Measurements from ENCODE around the gene POLR3B.

GRCh38 chr12:106511365-106511764 is 153.8 kb downstream of the POLR3B start:
- TF ChIP-seq CTCF (conservative IDR thresholded peaks at IDR 0.05 in 1 of 2, IDR thresholded peaks at IDR 0.05 in 1 of 2; ENCODE audit: low read depth in 1 of 2, low read length in 2 of 2) (no peak), EZH2 (IDR thresholded peaks at IDR 0.05; ENCODE audit: low read length, missing control alignments) (no peak)
